ENCODE data around the gene ZNF385C. TPM values are rescaled to one million over a fixed set of nuclear protein-coding genes. Genes with fewer than 3 reads are reported as not detected.
A peak's percentile ranks its signal among the peaks of the same experiment; 100 is the strongest.

ZNF385C gene
- total and polyA plus RNA-seq, 2 of the 13 experiments (the other 11 are each of a cell fraction or from before 2014, with no cell fraction given): 2.3 to 6.1 TPM

DNA sequence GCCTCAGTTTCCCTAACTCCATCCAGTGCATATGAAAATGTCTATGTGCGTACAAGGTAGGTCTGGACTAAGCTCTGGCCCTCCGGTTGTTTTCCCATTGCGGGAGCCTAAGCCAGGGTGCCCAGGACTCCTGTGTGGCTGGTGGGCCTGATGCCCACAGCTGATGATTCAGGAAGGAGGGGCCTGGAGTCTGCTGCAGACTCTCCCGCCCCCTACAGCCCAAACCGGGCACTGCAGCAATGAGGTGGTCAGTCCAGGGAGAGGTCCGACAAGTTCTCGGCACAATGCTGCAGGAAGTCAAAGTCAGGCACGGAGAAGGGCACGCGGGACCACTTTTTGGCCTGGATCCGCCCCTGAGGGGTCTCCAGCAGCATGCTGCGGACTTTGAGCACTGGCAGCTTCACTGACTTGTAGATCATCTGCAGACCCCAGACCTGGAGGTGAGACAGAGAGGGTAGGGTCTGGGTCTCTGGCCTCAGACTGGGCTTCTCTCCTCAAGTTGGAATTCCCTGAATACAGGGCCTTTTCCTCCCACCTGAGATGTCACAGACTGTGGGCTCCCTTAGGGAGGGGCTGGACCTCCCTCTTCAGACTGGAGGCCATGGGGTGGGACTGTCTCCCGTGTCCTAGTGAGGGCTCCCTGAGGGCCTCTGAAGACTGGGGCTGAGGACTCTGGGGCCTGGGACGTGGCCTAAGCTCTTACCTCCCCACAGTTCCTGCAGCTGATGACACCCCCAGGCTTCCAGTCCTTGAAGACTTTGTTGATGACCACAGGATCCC, 3.4 kb upstream of the ZNF385C start (continued):
- TF ChIP-seq, protein P1, sequence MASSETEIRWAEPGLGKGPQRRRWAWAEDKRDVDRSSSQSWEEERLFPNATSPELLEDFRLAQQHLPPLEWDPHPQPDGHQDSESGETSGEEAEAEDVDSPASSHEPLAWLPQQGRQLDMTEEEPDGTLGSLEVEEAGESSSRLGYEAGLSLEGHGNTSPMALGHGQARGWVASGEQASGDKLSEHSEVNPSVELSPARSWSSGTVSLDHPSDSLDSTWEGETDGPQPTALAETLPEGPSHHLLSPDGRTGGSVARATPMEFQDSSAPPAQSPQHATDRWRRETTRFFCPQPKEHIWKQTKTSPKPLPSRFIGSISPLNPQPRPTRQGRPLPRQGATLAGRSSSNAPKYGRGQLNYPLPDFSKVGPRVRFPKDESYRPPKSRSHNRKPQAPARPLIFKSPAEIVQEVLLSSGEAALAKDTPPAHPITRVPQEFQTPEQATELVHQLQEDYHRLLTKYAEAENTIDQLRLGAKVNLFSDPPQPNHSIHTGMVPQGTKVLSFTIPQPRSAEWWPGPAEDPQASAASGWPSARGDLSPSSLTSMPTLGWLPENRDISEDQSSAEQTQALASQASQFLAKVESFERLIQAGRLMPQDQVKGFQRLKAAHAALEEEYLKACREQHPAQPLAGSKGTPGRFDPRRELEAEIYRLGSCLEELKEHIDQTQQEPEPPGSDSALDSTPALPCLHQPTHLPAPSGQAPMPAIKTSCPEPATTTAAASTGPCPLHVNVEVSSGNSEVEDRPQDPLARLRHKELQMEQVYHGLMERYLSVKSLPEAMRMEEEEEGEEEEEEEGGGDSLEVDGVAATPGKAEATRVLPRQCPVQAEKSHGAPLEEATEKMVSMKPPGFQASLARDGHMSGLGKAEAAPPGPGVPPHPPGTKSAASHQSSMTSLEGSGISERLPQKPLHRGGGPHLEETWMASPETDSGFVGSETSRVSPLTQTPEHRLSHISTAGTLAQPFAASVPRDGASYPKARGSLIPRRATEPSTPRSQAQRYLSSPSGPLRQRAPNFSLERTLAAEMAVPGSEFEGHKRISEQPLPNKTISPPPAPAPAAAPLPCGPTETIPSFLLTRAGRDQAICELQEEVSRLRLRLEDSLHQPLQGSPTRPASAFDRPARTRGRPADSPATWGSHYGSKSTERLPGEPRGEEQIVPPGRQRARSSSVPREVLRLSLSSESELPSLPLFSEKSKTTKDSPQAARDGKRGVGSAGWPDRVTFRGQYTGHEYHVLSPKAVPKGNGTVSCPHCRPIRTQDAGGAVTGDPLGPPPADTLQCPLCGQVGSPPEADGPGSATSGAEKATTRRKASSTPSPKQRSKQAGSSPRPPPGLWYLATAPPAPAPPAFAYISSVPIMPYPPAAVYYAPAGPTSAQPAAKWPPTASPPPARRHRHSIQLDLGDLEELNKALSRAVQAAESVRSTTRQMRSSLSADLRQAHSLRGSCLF (CRISPR knock-in tag; IDR thresholded peaks at IDR 0.05; ENCODE audit: borderline replicate concordance): no peak
- TF ChIP-seq MAZ (IDR thresholded peaks at IDR 0.05; ENCODE audit: borderline replicate concordance, low read depth, low read length) (no peak; the same call in 1 of the 2 replicates), MAZ (CRISPR knock-in tag; IDR thresholded peaks at IDR 0.05; ENCODE audit: low read depth) (no peak), ZNF468 (CRISPR knock-in tag; IDR thresholded peaks at IDR 0.05) (no peak), FOSL1 (CRISPR knock-in tag; IDR thresholded peaks at IDR 0.05; ENCODE audit: borderline replicate concordance) (no peak), ZNF674 (CRISPR knock-in tag; IDR thresholded peaks at IDR 0.05; ENCODE audit: low read depth) (no peak), ARHGAP35 (CRISPR knock-in tag; IDR thresholded peaks at IDR 0.05; ENCODE audit: borderline replicate concordance) (0 out of 2 replicates have a peak, but pooled peaks have one; percentile 78)
- TF ChIP-seq, protein P2, sequence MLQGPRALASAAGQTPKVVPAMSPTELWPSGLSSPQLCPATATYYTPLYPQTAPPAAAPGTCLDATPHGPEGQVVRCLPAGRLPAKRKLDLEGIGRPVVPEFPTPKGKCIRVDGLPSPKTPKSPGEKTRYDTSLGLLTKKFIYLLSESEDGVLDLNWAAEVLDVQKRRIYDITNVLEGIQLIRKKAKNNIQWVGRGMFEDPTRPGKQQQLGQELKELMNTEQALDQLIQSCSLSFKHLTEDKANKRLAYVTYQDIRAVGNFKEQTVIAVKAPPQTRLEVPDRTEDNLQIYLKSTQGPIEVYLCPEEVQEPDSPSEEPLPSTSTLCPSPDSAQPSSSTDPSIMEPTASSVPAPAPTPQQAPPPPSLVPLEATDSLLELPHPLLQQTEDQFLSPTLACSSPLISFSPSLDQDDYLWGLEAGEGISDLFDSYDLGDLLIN (CRISPR knock-in tag; IDR thresholded peaks at IDR 0.05; ENCODE audit: borderline replicate concordance): no peak
- TF ChIP-seq, protein P3, sequence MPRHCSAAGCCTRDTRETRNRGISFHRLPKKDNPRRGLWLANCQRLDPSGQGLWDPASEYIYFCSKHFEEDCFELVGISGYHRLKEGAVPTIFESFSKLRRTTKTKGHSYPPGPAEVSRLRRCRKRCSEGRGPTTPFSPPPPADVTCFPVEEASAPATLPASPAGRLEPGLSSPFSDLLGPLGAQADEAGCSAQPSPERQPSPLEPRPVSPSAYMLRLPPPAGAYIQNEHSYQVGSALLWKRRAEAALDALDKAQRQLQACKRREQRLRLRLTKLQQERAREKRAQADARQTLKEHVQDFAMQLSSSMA (CRISPR knock-in tag; IDR thresholded peaks at IDR 0.05): no peak
- TF ChIP-seq, protein P4, sequence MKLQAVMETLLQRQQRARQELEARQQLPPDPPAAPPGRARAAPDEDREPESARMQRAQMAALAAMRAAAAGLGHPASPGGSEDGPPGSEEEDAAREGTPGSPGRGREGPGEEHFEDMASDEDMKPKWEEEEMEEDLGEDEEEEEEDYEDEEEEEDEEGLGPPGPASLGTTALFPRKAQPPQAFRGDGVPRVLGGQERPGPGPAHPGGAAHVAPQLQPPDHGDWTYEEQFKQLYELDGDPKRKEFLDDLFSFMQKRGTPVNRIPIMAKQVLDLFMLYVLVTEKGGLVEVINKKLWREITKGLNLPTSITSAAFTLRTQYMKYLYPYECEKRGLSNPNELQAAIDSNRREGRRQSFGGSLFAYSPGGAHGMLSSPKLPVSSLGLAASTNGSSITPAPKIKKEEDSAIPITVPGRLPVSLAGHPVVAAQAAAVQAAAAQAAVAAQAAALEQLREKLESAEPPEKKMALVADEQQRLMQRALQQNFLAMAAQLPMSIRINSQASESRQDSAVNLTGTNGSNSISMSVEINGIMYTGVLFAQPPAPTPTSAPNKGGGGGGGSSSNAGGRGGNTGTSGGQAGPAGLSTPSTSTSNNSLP (IDR thresholded peaks at IDR 0.05; ENCODE audit: low read depth, low read length): 0 out of 2 replicates have a peak, but pooled peaks have one; percentile 22
- TF ChIP-seq, protein P5, sequence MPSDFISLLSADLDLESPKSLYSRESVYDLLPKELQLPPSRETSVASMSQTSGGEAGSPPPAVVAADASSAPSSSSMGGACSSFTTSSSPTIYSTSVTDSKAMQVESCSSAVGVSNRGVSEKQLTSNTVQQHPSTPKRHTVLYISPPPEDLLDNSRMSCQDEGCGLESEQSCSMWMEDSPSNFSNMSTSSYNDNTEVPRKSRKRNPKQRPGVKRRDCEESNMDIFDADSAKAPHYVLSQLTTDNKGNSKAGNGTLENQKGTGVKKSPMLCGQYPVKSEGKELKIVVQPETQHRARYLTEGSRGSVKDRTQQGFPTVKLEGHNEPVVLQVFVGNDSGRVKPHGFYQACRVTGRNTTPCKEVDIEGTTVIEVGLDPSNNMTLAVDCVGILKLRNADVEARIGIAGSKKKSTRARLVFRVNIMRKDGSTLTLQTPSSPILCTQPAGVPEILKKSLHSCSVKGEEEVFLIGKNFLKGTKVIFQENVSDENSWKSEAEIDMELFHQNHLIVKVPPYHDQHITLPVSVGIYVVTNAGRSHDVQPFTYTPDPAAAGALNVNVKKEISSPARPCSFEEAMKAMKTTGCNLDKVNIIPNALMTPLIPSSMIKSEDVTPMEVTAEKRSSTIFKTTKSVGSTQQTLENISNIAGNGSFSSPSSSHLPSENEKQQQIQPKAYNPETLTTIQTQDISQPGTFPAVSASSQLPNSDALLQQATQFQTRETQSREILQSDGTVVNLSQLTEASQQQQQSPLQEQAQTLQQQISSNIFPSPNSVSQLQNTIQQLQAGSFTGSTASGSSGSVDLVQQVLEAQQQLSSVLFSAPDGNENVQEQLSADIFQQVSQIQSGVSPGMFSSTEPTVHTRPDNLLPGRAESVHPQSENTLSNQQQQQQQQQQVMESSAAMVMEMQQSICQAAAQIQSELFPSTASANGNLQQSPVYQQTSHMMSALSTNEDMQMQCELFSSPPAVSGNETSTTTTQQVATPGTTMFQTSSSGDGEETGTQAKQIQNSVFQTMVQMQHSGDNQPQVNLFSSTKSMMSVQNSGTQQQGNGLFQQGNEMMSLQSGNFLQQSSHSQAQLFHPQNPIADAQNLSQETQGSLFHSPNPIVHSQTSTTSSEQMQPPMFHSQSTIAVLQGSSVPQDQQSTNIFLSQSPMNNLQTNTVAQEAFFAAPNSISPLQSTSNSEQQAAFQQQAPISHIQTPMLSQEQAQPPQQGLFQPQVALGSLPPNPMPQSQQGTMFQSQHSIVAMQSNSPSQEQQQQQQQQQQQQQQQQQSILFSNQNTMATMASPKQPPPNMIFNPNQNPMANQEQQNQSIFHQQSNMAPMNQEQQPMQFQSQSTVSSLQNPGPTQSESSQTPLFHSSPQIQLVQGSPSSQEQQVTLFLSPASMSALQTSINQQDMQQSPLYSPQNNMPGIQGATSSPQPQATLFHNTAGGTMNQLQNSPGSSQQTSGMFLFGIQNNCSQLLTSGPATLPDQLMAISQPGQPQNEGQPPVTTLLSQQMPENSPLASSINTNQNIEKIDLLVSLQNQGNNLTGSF (CRISPR knock-in tag; IDR thresholded peaks at IDR 0.05): no peak
- TF ChIP-seq, protein P6, sequence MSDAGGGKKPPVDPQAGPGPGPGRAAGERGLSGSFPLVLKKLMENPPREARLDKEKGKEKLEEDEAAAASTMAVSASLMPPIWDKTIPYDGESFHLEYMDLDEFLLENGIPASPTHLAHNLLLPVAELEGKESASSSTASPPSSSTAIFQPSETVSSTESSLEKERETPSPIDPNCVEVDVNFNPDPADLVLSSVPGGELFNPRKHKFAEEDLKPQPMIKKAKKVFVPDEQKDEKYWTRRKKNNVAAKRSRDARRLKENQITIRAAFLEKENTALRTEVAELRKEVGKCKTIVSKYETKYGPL (CRISPR knock-in tag; IDR thresholded peaks at IDR 0.05): no peak
